PC-3 (cell line): ENCODE results near the gene PLPP7. TPM values are rescaled to one million over a fixed set of nuclear protein-coding genes. Genes with fewer than 3 reads are reported as not detected.

Experiments used
- ATAC-seq: fragments of 200-7000 bp; cut with Tn5 transposase; 2 replicates; pipeline ENCODE4 v1.9.1; 2020; ENCODE audit warnings: mild to moderate bottlenecking, moderate library complexity
- BruUV-seq: library from RNA; stranded (reverse); fragments of 400-500 nt; replicated peaks from 2 replicates; lab custom pipeline; 2021; lab: Mats Ljungman, UMichigan
- CTCF ChIA-PET: fragments of 300-600 bp; sonication (Branson Sonifier 250); formaldehyde crosslinking; loops from one replicate; lab custom pipeline; 2022; ENCODE audit warnings: antibody characterized with exemption; lab: Charles Lee
- POLR2A ChIA-PET: fragments of 300-600 bp; sonication (Branson Sonifier 250); formaldehyde crosslinking; loops from one replicate; lab custom pipeline; 2022; ENCODE audit warnings: antibody characterized with exemption; ENCODE audit not compliant: unreplicated experiment; lab: Charles Lee
- DNase-seq: peaks from one replicate; pipeline ENCODE4 v3.0.0-alpha.2; 2015
- H2AFZ ChIP-seq: fragments of 300-600 bp; sonication (generic); 2 replicates; pipeline ENCODE4 v1.6.0; 2016; ENCODE audit warnings: antibody characterized with exemption, low read length
- H3F3A ChIP-seq: fragments of 300-600 bp; sonication (generic); one replicate; pipeline ENCODE4 v1.6.0; 2017; ENCODE audit warnings: antibody characterized with exemption, low read length, control low read depth, mild to moderate bottlenecking; ENCODE audit not compliant: unreplicated experiment
- H3K27ac ChIP-seq: fragments of 300-600 bp; sonication (generic); 2 replicates; pipeline ENCODE4 v1.5.1; 2016; ENCODE audit warnings: mild to moderate bottlenecking, low read length
- H3K27me3 ChIP-seq: fragments of 300-600 bp; sonication (generic); 2 replicates; pipeline ENCODE4 v1.6.1; 2016; ENCODE audit warnings: low read length, mixed read lengths
- H3K36me3 ChIP-seq: fragments of 300-600 bp; sonication (generic); 2 replicates; pipeline ENCODE4 v1.6.1; 2016; ENCODE audit warnings: low read depth, mixed run types, low read length, mixed read lengths
- H3K4me1 ChIP-seq: fragments of 300-600 bp; sonication (generic); 2 replicates; pipeline ENCODE4 v1.5.1; 2016; ENCODE audit warnings: low read length; ENCODE audit not compliant: insufficient read depth
- H3K4me2 ChIP-seq: fragments of 300-600 bp; sonication (generic); 2 replicates; pipeline ENCODE4 v1.6.0; 2016; ENCODE audit warnings: low read length
- H3K4me3 ChIP-seq: fragments of 300-600 bp; sonication (generic); 2 replicates; pipeline ENCODE4 v1.5.1; 2016; ENCODE audit warnings: mild to moderate bottlenecking, low read length, mixed read lengths
- H3K79me2 ChIP-seq: fragments of 300-600 bp; sonication (generic); 2 replicates; pipeline ENCODE4 v1.6.1; 2017; ENCODE audit warnings: low read length, mixed read lengths
- H3K9ac ChIP-seq: fragments of 300-600 bp; sonication (generic); 2 replicates; pipeline ENCODE4 v1.6.0; 2016; ENCODE audit warnings: mild to moderate bottlenecking, low read length
- H3K9me2 ChIP-seq: fragments of 300-600 bp; sonication (generic); replicated peaks from 2 replicates; pipeline ENCODE4 v1.6.1; 2016; ENCODE audit warnings: mixed run types, low read length, mixed read lengths
- H3K9me3 ChIP-seq: fragments of 300-600 bp; sonication (generic); 2 replicates; pipeline ENCODE4 v1.6.1; 2016; ENCODE audit warnings: low read length, mixed read lengths
- H4K20me1 ChIP-seq: fragments of 300-600 bp; sonication (generic); 2 replicates; pipeline ENCODE4 v1.6.1; 2016; ENCODE audit warnings: low read length, mixed read lengths
- EZH2 ChIP-seq: fragments of 300-600 bp; sonication (generic); IDR thresholded peaks from one replicate; pipeline ENCODE4 v1.6.1; 2017; ENCODE audit warnings: antibody characterized with exemption, mild to moderate bottlenecking, low read length; ENCODE audit not compliant: unreplicated experiment
- EZH2phosphoT487 ChIP-seq: fragments of 300-600 bp; sonication (generic); IDR thresholded peaks from 2 replicates; pipeline ENCODE4 v1.6.1; 2018; ENCODE audit warnings: mild to moderate bottlenecking, antibody characterized with exemption, low read length, borderline replicate concordance
- intact Hi-C: fragments of 100-400 bp; cut with micrococcal nuclease; formaldehyde crosslinking; loops from 2 replicates; pipeline ENCODE4 v1.9.0; 2023
- total RNA-seq: library from RNA; depleted of rRNA; stranded (reverse); fragments of >200 nt; gene quantifications from 2 replicates; pipeline ENCODE4 v1.2.3, GENCODE V29; 2014
- TF ChIP-seq, protein P1 (sequence below): fragments of 300-600 bp; sonication (generic); conservative IDR thresholded peaks from 2 replicates; pipeline ENCODE4 v1.5.1; 2017; ENCODE audit warnings: antibody characterized with exemption, low read depth, mild to moderate bottlenecking, low read length

Gene PLPP7
- total RNA-seq, 1 experiment from 2014 or later, result not detected

DNA sequence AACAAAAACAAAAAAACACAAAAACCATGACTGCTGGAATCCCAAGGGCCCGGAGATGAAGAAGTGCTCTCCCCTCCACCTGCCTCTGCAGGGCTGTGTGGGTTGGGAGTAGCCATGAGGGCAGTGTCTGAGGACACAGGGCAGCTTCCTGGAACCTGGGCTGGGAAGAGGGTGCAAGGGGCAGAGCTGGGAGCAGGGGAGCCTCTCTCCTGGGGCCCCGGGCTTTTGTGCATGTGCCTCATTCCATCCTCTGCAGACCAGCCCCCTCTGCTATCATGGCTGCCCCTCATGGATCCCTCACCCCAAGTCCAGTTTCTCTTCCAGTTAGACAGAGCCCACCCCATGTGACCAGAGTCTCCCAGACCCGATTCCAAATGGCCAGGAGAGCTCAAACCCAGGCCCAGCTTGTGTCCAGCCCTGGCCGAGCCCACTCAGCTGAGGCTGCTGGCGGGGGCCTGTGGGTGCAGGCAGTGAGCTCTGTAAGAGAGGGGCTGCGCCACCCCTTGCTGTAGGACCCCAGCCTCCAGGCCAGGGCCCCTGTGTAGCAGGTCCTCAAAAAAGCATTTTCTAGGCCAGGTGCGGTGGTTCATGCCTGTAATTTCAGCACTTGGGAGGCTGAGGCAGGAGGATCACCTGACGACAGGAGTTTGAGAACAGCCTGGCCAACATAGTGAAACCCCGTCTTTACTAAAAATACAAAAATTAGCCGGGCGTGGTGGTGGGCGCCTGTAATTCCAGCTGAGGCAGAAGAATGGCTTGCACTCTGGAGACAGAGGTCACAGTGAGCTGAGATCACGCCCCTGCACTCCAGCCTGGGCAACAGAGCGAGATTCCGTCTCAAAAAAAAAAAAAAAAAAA, 44.5 kb downstream of the PLPP7 start:
- no peak overlapping the region for H3K9ac ChIP-seq
- no peaks in the 10 kb centered on the region for H3F3A ChIP-seq
- BruUV-seq, result no TSS peak
- H3K27ac ChIP-seq, result no peak overlapping the region
- ChIA-PET POLR2A (no interaction called here), CTCF (no interaction called here)
- no peak overlapping the region for H3K4me3 ChIP-seq
- H3K9me2 ChIP-seq, result no peaks in the 10 kb centered on the region
- no peaks in the 10 kb centered on the region for H3K79me2 ChIP-seq
- no peaks in the 10 kb centered on the region for H3K27me3 ChIP-seq
- no peaks in the 10 kb centered on the region for H4K20me1 ChIP-seq
- ATAC-seq (no peak), DNase-seq (no peak)
- no peak overlapping the region for H3K4me2 ChIP-seq
- intact Hi-C loops, result no loop called here
- no peak overlapping the region for H2AFZ ChIP-seq
- H3K4me1 ChIP-seq, result no peaks in the 10 kb centered on the region
- TF ChIP-seq, protein P1, sequence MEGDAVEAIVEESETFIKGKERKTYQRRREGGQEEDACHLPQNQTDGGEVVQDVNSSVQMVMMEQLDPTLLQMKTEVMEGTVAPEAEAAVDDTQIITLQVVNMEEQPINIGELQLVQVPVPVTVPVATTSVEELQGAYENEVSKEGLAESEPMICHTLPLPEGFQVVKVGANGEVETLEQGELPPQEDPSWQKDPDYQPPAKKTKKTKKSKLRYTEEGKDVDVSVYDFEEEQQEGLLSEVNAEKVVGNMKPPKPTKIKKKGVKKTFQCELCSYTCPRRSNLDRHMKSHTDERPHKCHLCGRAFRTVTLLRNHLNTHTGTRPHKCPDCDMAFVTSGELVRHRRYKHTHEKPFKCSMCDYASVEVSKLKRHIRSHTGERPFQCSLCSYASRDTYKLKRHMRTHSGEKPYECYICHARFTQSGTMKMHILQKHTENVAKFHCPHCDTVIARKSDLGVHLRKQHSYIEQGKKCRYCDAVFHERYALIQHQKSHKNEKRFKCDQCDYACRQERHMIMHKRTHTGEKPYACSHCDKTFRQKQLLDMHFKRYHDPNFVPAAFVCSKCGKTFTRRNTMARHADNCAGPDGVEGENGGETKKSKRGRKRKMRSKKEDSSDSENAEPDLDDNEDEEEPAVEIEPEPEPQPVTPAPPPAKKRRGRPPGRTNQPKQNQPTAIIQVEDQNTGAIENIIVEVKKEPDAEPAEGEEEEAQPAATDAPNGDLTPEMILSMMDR, result no peak
- TF ChIP-seq EZH2phosphoT487 (no peak), EZH2 (no peak)
- H3K36me3 ChIP-seq, result no peaks in the 10 kb centered on the region
- H3K9me3 ChIP-seq, result no peaks in the 10 kb centered on the region

DNA sequence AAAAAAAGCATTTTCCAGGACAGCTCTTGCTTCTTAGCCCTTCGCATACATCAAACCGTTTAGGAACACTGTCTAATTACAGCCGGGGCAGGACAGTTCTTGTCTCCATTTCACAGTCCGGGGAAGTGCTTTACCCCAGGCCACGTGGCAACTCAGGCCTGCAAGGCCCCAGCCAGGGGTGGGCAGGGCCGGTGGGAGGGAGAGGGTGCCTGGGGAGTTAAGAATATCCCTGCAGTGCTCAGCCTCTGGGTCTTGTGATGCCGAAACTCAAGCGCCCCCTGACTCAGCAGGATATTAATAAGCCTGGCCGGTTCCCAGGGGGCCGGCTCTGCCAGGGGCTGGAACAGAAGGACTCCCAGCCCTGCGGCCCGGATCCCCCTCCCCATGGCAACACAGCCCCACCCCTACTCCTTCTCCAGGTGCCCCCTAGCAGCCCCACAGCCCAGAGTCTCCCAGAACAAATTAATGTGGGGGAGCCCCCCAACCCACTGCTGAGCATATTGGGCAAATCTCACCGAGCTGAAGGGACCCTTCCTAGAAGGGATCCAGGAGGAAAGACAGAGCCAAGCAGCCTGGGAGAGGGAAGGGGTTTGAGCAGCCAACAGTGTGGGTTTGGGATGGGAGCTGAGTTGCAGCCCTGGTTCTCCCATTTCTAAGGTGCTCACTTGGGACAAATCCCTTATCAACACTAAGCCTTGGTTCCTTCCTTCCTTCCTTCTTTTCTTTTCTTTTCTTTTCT, 45.3 kb downstream of the PLPP7 start:
- Histone ChIP-seq H3K9me2 (no peaks in the 10 kb centered on the region), H2AFZ (no peak overlapping the region), H3K79me2 (no peaks in the 10 kb centered on the region), H3F3A (no peaks in the 10 kb centered on the region), H3K4me2 (no peak overlapping the region), H3K9me3 (no peaks in the 10 kb centered on the region), H4K20me1 (no peaks in the 10 kb centered on the region), H3K9ac (no peak overlapping the region), H3K27ac (no peak overlapping the region), H3K4me3 (no peak overlapping the region), H3K27me3 (no peaks in the 10 kb centered on the region), H3K36me3 (no peaks in the 10 kb centered on the region), H3K4me1 (no peaks in the 10 kb centered on the region)
- POLR2A ChIA-PET, result no interaction called here
- DNase-seq (no peak), ATAC-seq (no peak)
- CTCF ChIA-PET, result interaction anchor here (0.7 kb wide), 1 partner anchor 31 kb away, joined by 5 read pairs; no protein-coding TSS in a partner anchor
- intact Hi-C loops, result no loop called here
- TF ChIP-seq, protein P1, result no peak
- TF ChIP-seq EZH2, result no peak
- TF ChIP-seq EZH2phosphoT487, result no peak
- no TSS peak for BruUV-seq
